GM12878 (cell line): ENCODE measurements around the gene CTRB2.

Experiments
- ATF7 ChIP-seq: fragments of 450-650 bp; IDR thresholded peaks from 2 replicates; pipeline ENCODE4 v1.6.1; 2016; ENCODE audit warnings: low read depth, mild to moderate bottlenecking
- BCL3 ChIP-seq: IDR thresholded peaks from 2 replicates; pipeline ENCODE4 v1.6.1; 2011; ENCODE audit warnings: borderline replicate concordance, low read depth, mild to moderate bottlenecking, moderate library complexity, low read length; ENCODE audit not compliant: insufficient read depth, poor library complexity, severe bottlenecking
- CHD2 ChIP-seq: IDR thresholded peaks from 2 replicates; pipeline ENCODE4 v1.6.1; 2011; ENCODE audit warnings: low read depth, low read length, improper control_type of control experiment, borderline replicate concordance
- CREB1 ChIP-seq: IDR thresholded peaks from 2 replicates; pipeline ENCODE4 v1.6.1; 2012; ENCODE audit warnings: low read depth, mild to moderate bottlenecking, inconsistent platforms
- CTCF ChIP-seq, 3 experiments: IDR thresholded peaks in 2 of 3; conservative IDR thresholded peaks in 1 of 3; 2 replicates each; pipeline ENCODE4 v1.5.1; 2011; ENCODE audit warnings: low read depth in 3 of 3, low read length in 3 of 3, mild to moderate bottlenecking in 3 of 3, control low read depth in 2 of 3, moderate library complexity in 2 of 3, inconsistent platforms in 1 of 3, mixed read lengths in 1 of 3; ENCODE audit not compliant: control insufficient read depth in 2 of 3, insufficient read depth in 1 of 3; ENCODE audit errors: extremely low read depth in 1 of 3
- MAX ChIP-seq: IDR thresholded peaks from 2 replicates; pipeline ENCODE4 v1.6.1; 2012; ENCODE audit warnings: low read depth, low read length, improper control_type of control experiment
- NRF1 ChIP-seq: conservative IDR thresholded peaks from 2 replicates; pipeline ENCODE4 v1.6.1; 2011; ENCODE audit warnings: mild to moderate bottlenecking, low read depth, low read length, improper control_type of control experiment
- POLR2A ChIP-seq: IDR thresholded peaks from 2 replicates; pipeline ENCODE4 v1.6.1; 2011; ENCODE audit warnings: low read depth, mild to moderate bottlenecking, low read length
- RAD21 ChIP-seq: IDR thresholded peaks from 2 replicates; pipeline ENCODE4 v1.6.1; 2011; ENCODE audit warnings: mild to moderate bottlenecking, low read depth, low read length, moderate library complexity; ENCODE audit not compliant: insufficient read depth
- SP1 ChIP-seq: IDR thresholded peaks from one replicate; pipeline ENCODE4 v1.6.1; 2011; ENCODE audit warnings: low read depth, low read length
- TCF12 ChIP-seq: IDR thresholded peaks from 2 replicates; pipeline ENCODE4 v1.6.1; 2011; ENCODE audit warnings: low read depth, mild to moderate bottlenecking, low read length
- TCF7 ChIP-seq: IDR thresholded peaks from 2 replicates; pipeline ENCODE4 v1.6.1; 2014; ENCODE audit warnings: antibody characterized with exemption, borderline replicate concordance
- ZBTB11 ChIP-seq: fragments of 450-650 bp; formaldehyde crosslinking; IDR thresholded peaks from 2 replicates; pipeline ENCODE4 v1.5.0; 2022; ENCODE audit warnings: mild to moderate bottlenecking, missing genetic modification characterization

- TF ChIP-seq NRF1, result no peak
- TF ChIP-seq ZBTB11 (CRISPR knock-in tag), result no peak
- TF ChIP-seq CTCF (IDR thresholded peaks at IDR 0.05 in 2 of 3, conservative IDR thresholded peaks at IDR 0.05 in 1 of 3; ENCODE audit: control insufficient read depth in 2 of 3, extremely low read depth in 1 of 3, insufficient read depth in 1 of 3, low read depth in 3 of 3, low read length in 3 of 3), result no peak
- no peak for TF ChIP-seq TCF12
- TF ChIP-seq CHD2, result no peak
- no peak for TF ChIP-seq POLR2A
- TF ChIP-seq RAD21, result no peak
- no peak for TF ChIP-seq BCL3
- TF ChIP-seq CREB1, result no peak
- no peak for TF ChIP-seq ATF7
- no peak for TF ChIP-seq TCF7
- no peak for TF ChIP-seq SP1
- no peak for TF ChIP-seq MAX
These were observed 2.0 kb upstream of the CTRB2 start for GRCh38 chr16:75208861-75209505.
